ENCODE data around the gene WDR62.

- TF ChIP-seq CTCF (IDR thresholded peaks at IDR 0.05): no peak
- peak in 1 of 2 donors; percentile 45 for TF ChIP-seq POLR2A (IDR thresholded peaks at IDR 0.05)
These were observed 40.4 kb upstream of the WDR62 start, which contains the start of gene ALKBH6 for GRCh38 chr19:36014012-36014924.
